IMR-90 (cell line): ENCODE measurements around the gene ARHGDIA. TPM values are rescaled to one million over a fixed set of nuclear protein-coding genes. Genes with fewer than 3 reads are reported as not detected.

Experiments
- ATAC-seq: fragments of 200-7000 bp; cut with Tn5 transposase; 2 replicates; pipeline ENCODE4 v1.9.1; 2020; ENCODE audit warnings: low read depth, mild to moderate bottlenecking, moderate library complexity
- BruUV-seq: library from RNA; stranded (reverse); fragments of 400-500 nt; replicated peaks from 2 replicates; lab custom pipeline; 2021; lab: Mats Ljungman, UMichigan
- CTCF ChIA-PET: fragments of 300-600 bp; formaldehyde crosslinking; extraction: SDS; loops from one replicate; lab custom pipeline; 2021; ENCODE audit warnings: antibody characterized with exemption; lab: Yijun Ruan, JAX
- POLR2A ChIA-PET: fragments of 300-600 bp; sonication (Branson Sonifier 250); formaldehyde crosslinking; loops from one replicate; lab custom pipeline; 2022; ENCODE audit warnings: antibody characterized with exemption; ENCODE audit not compliant: unreplicated experiment; lab: Charles Lee
- DNase-seq: peaks from one replicate; pipeline ENCODE4 v3.0.0; 2013
- H2AFZ ChIP-seq: replicated peaks from 2 replicates; pipeline ENCODE3; 2013; ENCODE audit warnings: low read length, mild to moderate bottlenecking; ENCODE audit not compliant: poor library complexity
- H2AK5ac ChIP-seq: 2 replicates; pipeline ENCODE4 v1.6.1; 2013; ENCODE audit warnings: low read depth, low read length, inconsistent platforms
- H2AK9ac ChIP-seq: replicated peaks from 2 replicates; pipeline ENCODE3; 2013; ENCODE audit warnings: mild to moderate bottlenecking, low read depth, low read length, moderate library complexity; ENCODE audit not compliant: poor library complexity
- H2BK120ac ChIP-seq: 2 replicates; pipeline ENCODE4 v1.6.1; 2013; ENCODE audit warnings: low read depth, low read length, inconsistent platforms
- H2BK15ac ChIP-seq: 3 replicates; pipeline ENCODE4 v1.6.1; 2013; ENCODE audit warnings: low read depth, low read length, inconsistent platforms
- H2BK20ac ChIP-seq: 2 replicates; pipeline ENCODE4 v1.6.1; 2013; ENCODE audit warnings: low read depth, mild to moderate bottlenecking, inconsistent platforms, low read length, moderate library complexity
- H2BK5ac ChIP-seq: 2 replicates; pipeline ENCODE4 v1.6.1; 2013; ENCODE audit warnings: mild to moderate bottlenecking, low read depth, low read length, inconsistent platforms; ENCODE audit not compliant: poor library complexity, severe bottlenecking
- H3K14ac ChIP-seq: replicated peaks from 2 replicates; pipeline ENCODE4 v1.6.1; 2013; ENCODE audit warnings: low read depth, low read length, inconsistent platforms
- H3K18ac ChIP-seq: 2 replicates; pipeline ENCODE4 v1.6.1; 2013; ENCODE audit warnings: low read depth, low read length, control low read depth
- H3K23ac ChIP-seq: 2 replicates; pipeline ENCODE4 v1.6.1; 2013; ENCODE audit warnings: low read depth, low read length, inconsistent platforms
- H3K27ac ChIP-seq: 2 replicates; pipeline ENCODE4 v1.5.1; 2013; ENCODE audit warnings: mild to moderate bottlenecking, control low read depth, low read length; ENCODE audit not compliant: insufficient read depth
- H3K27me3 ChIP-seq: 2 replicates; pipeline ENCODE4 v1.6.1; 2013; ENCODE audit warnings: low read length; ENCODE audit not compliant: control insufficient read depth, insufficient read depth
- H3K36me3 ChIP-seq: 2 replicates; pipeline ENCODE4 v1.6.1; 2013; ENCODE audit warnings: low read length, mixed read lengths; ENCODE audit not compliant: control insufficient read depth, insufficient read depth
- H3K4ac ChIP-seq: 2 replicates; pipeline ENCODE4 v1.6.1; 2013; ENCODE audit warnings: low read depth, low read length, inconsistent platforms
- H3K4me1 ChIP-seq: 2 replicates; pipeline ENCODE4 v1.6.1; 2013; ENCODE audit warnings: low read length, mixed read lengths; ENCODE audit not compliant: control insufficient read depth, insufficient read depth
- H3K4me2 ChIP-seq: 2 replicates; pipeline ENCODE4 v1.6.1; 2013; ENCODE audit warnings: low read depth, mild to moderate bottlenecking, control low read depth, low read length, moderate library complexity
- H3K4me3 ChIP-seq: 2 replicates; pipeline ENCODE4 v1.5.1; 2013; ENCODE audit warnings: low read depth, mild to moderate bottlenecking, control low read depth, low read length, moderate library complexity; ENCODE audit not compliant: insufficient read depth
- H3K56ac ChIP-seq: 2 replicates; pipeline ENCODE4 v1.6.1; 2013; ENCODE audit warnings: low read length, inconsistent platforms; ENCODE audit not compliant: insufficient read depth; ENCODE audit errors: extremely low read depth
- H3K79me1 ChIP-seq, 2 experiments: 2 replicates each; pipeline ENCODE4 v1.6.1; 2013; ENCODE audit warnings: low read length in 2 of 2, inconsistent platforms in 1 of 2, low read depth in 1 of 2
- H3K9ac ChIP-seq: 2 replicates; pipeline ENCODE4 v1.6.1; 2013; ENCODE audit warnings: low read depth, low read length, control low read depth
- H3K9me1 ChIP-seq: 2 replicates; pipeline ENCODE4 v1.6.1; 2013; ENCODE audit warnings: low read length, inconsistent platforms; ENCODE audit not compliant: insufficient read depth
- H3K9me3 ChIP-seq: 2 replicates; pipeline ENCODE4 v1.6.1; 2013; ENCODE audit warnings: low read length; ENCODE audit not compliant: control insufficient read depth, insufficient read depth
- H4K20me1 ChIP-seq: 2 replicates; pipeline ENCODE4 v1.6.1; 2013; ENCODE audit warnings: low read length, inconsistent platforms; ENCODE audit not compliant: insufficient read depth
- H4K5ac ChIP-seq: 2 replicates; pipeline ENCODE4 v1.6.1; 2013; ENCODE audit warnings: mild to moderate bottlenecking, low read depth, low read length, control low read depth
- H4K8ac ChIP-seq, 2 experiments: 2 replicates each; pipeline ENCODE4 v1.6.1; 2013; ENCODE audit warnings: low read depth in 2 of 2, low read length in 2 of 2, control low read depth in 1 of 2, inconsistent platforms in 1 of 2
- H4K91ac ChIP-seq: 2 replicates; pipeline ENCODE4 v1.6.1; 2013; ENCODE audit warnings: low read depth, low read length, inconsistent platforms; ENCODE audit not compliant: insufficient read depth
- CTCF ChIP-seq: conservative IDR thresholded peaks from 2 replicates; pipeline ENCODE4 v1.5.1; 2012; ENCODE audit warnings: mild to moderate bottlenecking, low read depth, low read length, improper control_type of control experiment
- POLR2A ChIP-seq: IDR thresholded peaks from 2 replicates; pipeline ENCODE4 v1.6.1; 2012; ENCODE audit warnings: mild to moderate bottlenecking, low read depth, low read length
- WGBS, 2 experiments: methylation state at CpG; one replicate each; pipeline versions ENCODE4 v1.1.5 to v1.1.7; 2013; ENCODE audit warnings: missing lambda C conversion rate in 2 of 2; ENCODE audit not compliant: insufficient read length in 1 of 2; ENCODE audit errors: extremely low coverage in 2 of 2; 5-methylcytosine and 5-hydroxymethylcytosine counted together
- dilution Hi-C: fragments of 300-500 bp; cut with HindIII; formaldehyde crosslinking; loops from one replicate; pipeline ENCODE4 v1.14.3; 2018; ENCODE audit warnings: low sequenced_read_pairs; ENCODE audit not compliant: unreplicated experiment
- in situ Hi-C: fragments of 300-500 bp; cut with MboI; formaldehyde crosslinking; loops from 3 replicates; pipeline ENCODE4 v1.14.3; 2019; ENCODE audit warnings: low sequenced_read_pairs, inconsistent platforms, mixed read lengths
- intact Hi-C: fragments of 100-400 bp; cut with micrococcal nuclease; formaldehyde crosslinking; loops from 2 replicates; pipeline ENCODE4 v1.10.0; 2022
- polyA plus RNA-seq, 3 experiments: library from polyadenylated mRNA; depleted of rRNA; stranded (reverse); fragments of >200 nt; gene quantifications; 2 replicates each; pipeline ENCODE4 v1.2.3, GENCODE V29; 2012; ENCODE audit warnings: low replicate concordance in 1 of 3
- total RNA-seq: library from RNA; depleted of rRNA; stranded (reverse); fragments of >200 nt; gene quantifications from 2 replicates; pipeline ENCODE4 v1.2.3, GENCODE V29; 2012

The ARHGDIA gene
- total and polyA plus RNA-seq, 2 of the 4 experiments (the other 2 are of a cell fraction) = 62.7 to 362 TPM

GRCh38 chr17:81845881-81846742 lies 25.0 kb downstream of the ARHGDIA start:
- peaks cover 65% of the 10 kb centered on the region for H3K36me3 ChIP-seq
- dilution Hi-C loops = no loop called here

More at GRCh38 chr17:81845881-81846742, 25.0 kb downstream of the ARHGDIA start:
- Histone ChIP-seq H4K5ac (no peak overlapping the region), H3K27me3 (no peaks in the 10 kb centered on the region), H2AK9ac (peak overlapping the region; percentile 23), H3K4me3 (no peak overlapping the region), H3K79me1 (peaks cover 6 to 43% of the 10 kb centered on the region in 2 experiments), H3K9me1 (no peaks in the 10 kb centered on the region), H3K9ac (no peak overlapping the region), H3K14ac (no peak overlapping the region), H3K56ac (no peak overlapping the region), H3K18ac (no peak overlapping the region), H4K20me1 (peaks cover 50% of the 10 kb centered on the region), H2BK120ac (no peak overlapping the region), H3K23ac (no peak overlapping the region), H2BK20ac (no peak overlapping the region), H3K4ac (no peak overlapping the region), H2AK5ac (no peak overlapping the region), H2BK15ac (no peak overlapping the region), H4K91ac (no peak overlapping the region), H2AFZ (no peak overlapping the region), H3K27ac (no peak overlapping the region), H3K4me1 (no peaks in the 10 kb centered on the region), H3K4me2 (no peak overlapping the region), H2BK5ac (no peak overlapping the region), H3K9me3 (no peaks in the 10 kb centered on the region), H4K8ac (no peak overlapping the region)
- ATAC-seq = no peak
- POLR2A ChIA-PET = interaction anchor here (1.0 kb wide), 1 partner anchor 9 kb away, joined by 3 read pairs; no protein-coding TSS in a partner anchor
- BruUV-seq = TSS peak; percentile 24
- TF ChIP-seq POLR2A = peak; percentile 31; the same call in 1 of the 2 replicates
- TF ChIP-seq CTCF = no peak
- in situ Hi-C loops = no loop called here
- intact Hi-C loops = no loop called here
- DNase-seq = no peak
- CTCF ChIA-PET = no interaction called here
- 98% methylated on average over 23 of the region's 38 CpGs; no CpG with 5 or more reads in 1 of the 2 experiments for WGBS, 2 experiments
